A549 (cell line): ENCODE data around the gene CLEC2L. TPM values are rescaled to one million over a fixed set of nuclear protein-coding genes. Genes with fewer than 3 reads are reported as not detected.

Source experiments
- ATAC-seq, 2 experiments: fragments of 200-7000 bp in 1 of 2; fragments of >200 bp in 1 of 2; cut with Nextera tagmentation in 1 of 2; cut with Tn5 transposase in 1 of 2; 3 replicates each; pipeline versions ENCODE4 v1.8.0 to v1.9.1; 2018 to 2020; ENCODE audit warnings: mild to moderate bottlenecking in 1 of 2, moderate library complexity in 1 of 2
- CTCF ChIA-PET: fragments of 300-600 bp; sonication (Branson Sonifier 250); formaldehyde crosslinking; extraction: SDS; loops from one replicate; lab custom pipeline; 2021; ENCODE audit warnings: antibody characterized with exemption, inconsistent platforms; lab: Yijun Ruan, JAX
- POLR2A ChIA-PET: fragments of 350-600 bp; formaldehyde crosslinking; extraction: SDS; loops from one replicate; lab custom pipeline; 2021; ENCODE audit warnings: antibody characterized with exemption, inconsistent platforms; lab: Yijun Ruan, JAX
- DNase-seq, 2 experiments: peaks; one replicate each; pipeline versions ENCODE4 v3.0.0 to v3.0.0-alpha.2; 2011 to 2016; ENCODE audit warnings: low read depth in 1 of 2, low spot score in 1 of 2
- FAIRE-seq: peaks from 2 replicates; lab custom pipeline; 2011; peaks lifted over from hg19 to GRCh38; lab: Jason Lieb, UNC
- H3K27ac ChIP-seq, 2 experiments: fragments of >200 bp; sonication (Bioruptor Twin); formaldehyde crosslinking; 3 replicates each; pipeline ENCODE4 v1.5.1; 2016 to 2017
- H3K4me1 ChIP-seq: fragments of >200 bp; sonication (Bioruptor Twin); formaldehyde crosslinking; 3 replicates; pipeline ENCODE4 v1.6.1; 2016
- H3K4me2 ChIP-seq: fragments of >200 bp; sonication (Bioruptor Twin); formaldehyde crosslinking; 3 replicates; pipeline ENCODE4 v1.6.1; 2016
- H3K4me3 ChIP-seq: fragments of >200 bp; sonication (Bioruptor Twin); formaldehyde crosslinking; 3 replicates; pipeline ENCODE4 v1.5.1; 2016
- H3K9me3 ChIP-seq: fragments of >200 bp; sonication (Bioruptor Twin); formaldehyde crosslinking; 3 replicates; pipeline ENCODE4 v1.6.1; 2016
- CBX8 ChIP-seq: fragments of 200-600 bp; sonication (generic); IDR thresholded peaks from 2 replicates; pipeline ENCODE4 v1.6.1; 2016
- CHD4 ChIP-seq: fragments of 200-600 bp; sonication (generic); IDR thresholded peaks from 2 replicates; pipeline ENCODE4 v1.6.1; 2016; ENCODE audit warnings: antibody characterized with exemption, mild to moderate bottlenecking, borderline replicate concordance
- CTCF ChIP-seq: fragments of >200 bp; sonication (Bioruptor Twin); formaldehyde crosslinking; IDR thresholded peaks from 3 replicates; pipeline ENCODE4 v1.5.1; 2016
- ELK1 ChIP-seq: fragments of 150-350 bp; IDR thresholded peaks from 2 replicates; pipeline ENCODE4 v1.6.1; 2014; ENCODE audit warnings: low read depth, mild to moderate bottlenecking, low read length
- EP300 ChIP-seq, 2 experiments: fragments of >200 bp; sonication (Bioruptor Twin); formaldehyde crosslinking; IDR thresholded peaks; 2 replicates in 1 of 2; 3 replicates in 1 of 2; pipeline ENCODE4 v1.6.1; 2016 to 2017
- FOXS1 ChIP-seq: fragments of 250-450 bp; sonication (Bioruptor Pico); IDR thresholded peaks from 2 replicates; pipeline ENCODE4 v1.5.0; 2020; ENCODE audit warnings: mild to moderate bottlenecking, moderate library complexity
- GATA3 ChIP-seq: IDR thresholded peaks from 2 replicates; pipeline ENCODE4 v1.6.1; 2012; ENCODE audit warnings: borderline replicate concordance
- HDAC2 ChIP-seq: fragments of 200-600 bp; sonication (generic); IDR thresholded peaks from 2 replicates; pipeline ENCODE4 v1.6.1; 2016
- HOXA7 ChIP-seq: fragments of 250-450 bp; sonication (Bioruptor Pico); IDR thresholded peaks from 2 replicates; pipeline ENCODE4 v1.5.0; 2020; ENCODE audit warnings: mild to moderate bottlenecking, moderate library complexity
- HOXB13 ChIP-seq: fragments of 250-450 bp; sonication (Bioruptor Pico); IDR thresholded peaks from 2 replicates; pipeline ENCODE4 v1.5.0; 2020; ENCODE audit warnings: low read depth, mild to moderate bottlenecking, moderate library complexity
- JUN ChIP-seq, 2 experiments: fragments of >200 bp; sonication (Bioruptor Twin); formaldehyde crosslinking; IDR thresholded peaks; 2 replicates in 1 of 2; 3 replicates in 1 of 2; pipeline ENCODE4 v1.6.1; 2016 to 2017
- JUNB ChIP-seq: fragments of >200 bp; sonication (Bioruptor Twin); formaldehyde crosslinking; IDR thresholded peaks from 2 replicates; pipeline ENCODE4 v1.6.1; 2016
- MAZ ChIP-seq: fragments of 150-350 bp; IDR thresholded peaks from 2 replicates; pipeline ENCODE4 v1.6.1; 2014; ENCODE audit warnings: antibody characterized with exemption, low read depth, low read length, borderline replicate concordance
- NR3C1 ChIP-seq: fragments of >200 bp; sonication (Bioruptor Twin); formaldehyde crosslinking; IDR thresholded peaks from 3 replicates; pipeline ENCODE4 v1.6.1; 2017
- POLR2A ChIP-seq: IDR thresholded peaks from 2 replicates; pipeline ENCODE4 v1.6.1; 2012; ENCODE audit warnings: mild to moderate bottlenecking, low read length
- POLR2AphosphoS2 ChIP-seq: conservative IDR thresholded peaks from 2 replicates; pipeline ENCODE4 v1.6.1; 2012; ENCODE audit warnings: low read length, improper control_type of control experiment, inconsistent platforms
- RAD21 ChIP-seq, 2 experiments: fragments of >200 bp in 1 of 2; sonication (Bioruptor Twin) in 1 of 2; formaldehyde crosslinking in 1 of 2; IDR thresholded peaks in 1 of 2; conservative IDR thresholded peaks in 1 of 2; 2 replicates in 1 of 2; 3 replicates in 1 of 2; pipeline ENCODE4 v1.6.1; 2012 to 2018; ENCODE audit warnings: inconsistent platforms in 1 of 2
- RARB ChIP-seq: fragments of 250-450 bp; sonication (Bioruptor Pico); IDR thresholded peaks from 2 replicates; pipeline ENCODE4 v1.8.0; 2021; ENCODE audit warnings: mild to moderate bottlenecking, moderate library complexity
- RCOR1 ChIP-seq: fragments of 150-350 bp; IDR thresholded peaks from 2 replicates; pipeline ENCODE4 v1.6.1; 2014; ENCODE audit warnings: antibody characterized with exemption, low read length, low read depth
- RFX5 ChIP-seq: fragments of 450-650 bp; IDR thresholded peaks from 2 replicates; pipeline ENCODE4 v1.7.1; 2014; ENCODE audit warnings: antibody characterized with exemption, mild to moderate bottlenecking, moderate library complexity
- RNF2 ChIP-seq: fragments of 200-600 bp; sonication (generic); IDR thresholded peaks from 2 replicates; pipeline ENCODE4 v1.6.1; 2016; ENCODE audit warnings: low read depth, mild to moderate bottlenecking, antibody characterized with exemption, moderate library complexity, borderline replicate concordance
- TFCP2L1 ChIP-seq: fragments of 250-450 bp; sonication (Bioruptor Pico); IDR thresholded peaks from 2 replicates; pipeline ENCODE4 v1.5.0; 2021; ENCODE audit warnings: mild to moderate bottlenecking
- ZC3H11A ChIP-seq: fragments of 450-650 bp; IDR thresholded peaks from 2 replicates; pipeline ENCODE4 v1.6.1; 2014; ENCODE audit warnings: antibody characterized with exemption, mild to moderate bottlenecking
- ZSCAN20 ChIP-seq: fragments of 250-450 bp; sonication (Bioruptor Pico); IDR thresholded peaks from 2 replicates; pipeline ENCODE4 v1.8.0; 2022; ENCODE audit warnings: mild to moderate bottlenecking, moderate library complexity
- WGBS: methylation state at CpG from one replicate; pipeline ENCODE4 v1.1.6; 2017; ENCODE audit errors: missing lambda C conversion rate; 5-methylcytosine and 5-hydroxymethylcytosine counted together
- polyA plus RNA-seq, 4 experiments: library from polyadenylated mRNA; depleted of rRNA in 3 of 4; stranded (reverse); fragments of >200 nt; fragmentation: RNase III in 1 of 4; extraction: RNeasy Plus Mini Kit Qiagen cat#74134 plus additional on column Dnase treatment in 1 of 4; gene quantifications; 2 replicates in 3 of 4; 3 replicates in 1 of 4; pipeline ENCODE4 v1.2.3, GENCODE V29; 2011 to 2017

CLEC2L gene
- polyA plus RNA-seq, 2 of the 4 experiments (the other 2 are of a cell fraction): 0.28 TPM; not detected in 1

GRCh38 chr7:139566075-139566474 is 42.6 kb downstream of the CLEC2L start:
- Histone ChIP-seq H3K4me3 (no peak overlapping the region), H3K4me2 (no peak overlapping the region), H3K4me1 (no peaks in the 10 kb centered on the region), H3K27ac (no peak overlapping the region), H3K9me3 (no peaks in the 10 kb centered on the region)
- ATAC-seq (no peak), DNase-seq (no peak), FAIRE-seq (no peak)
- POLR2A ChIA-PET: no interaction called here
- 87% methylated on average over 6 of the region's 6 CpGs for WGBS
- CTCF ChIA-PET: no interaction called here
- no peak for TF ChIP-seq ZSCAN20 (CRISPR knock-in tag)
- TF ChIP-seq RARB (CRISPR knock-in tag): no peak
- no peak for TF ChIP-seq HOXA7 (CRISPR knock-in tag)
- no peak for TF ChIP-seq CBX8
- TF ChIP-seq MAZ: no peak
- TF ChIP-seq POLR2A: no peak
- no peak for TF ChIP-seq CHD4

GRCh38 chr7:139566736-139567646 is 43.5 kb downstream of the CLEC2L start:
- Histone ChIP-seq H3K9me3 (no peaks in the 10 kb centered on the region), H3K4me2 (no peak overlapping the region), H3K4me1 (no peaks in the 10 kb centered on the region), H3K27ac (no peak overlapping the region), H3K4me3 (no peak overlapping the region)
- TF ChIP-seq EP300 (IDR thresholded peaks at IDR 0.05) (no peak), HDAC2 (no peak), HOXB13 (no peak), CTCF (no peak), FOXS1 (CRISPR knock-in tag) (no peak), ELK1 (no peak), TFCP2L1 (CRISPR knock-in tag) (no peak), RAD21 (conservative IDR thresholded peaks at IDR 0.05 in 1 of 2, IDR thresholded peaks at IDR 0.05 in 1 of 2) (no peak), RCOR1 (no peak), ZC3H11A (no peak), RFX5 (no peak), JUNB (no peak), NR3C1 (no peak), POLR2AphosphoS2 (no peak), JUN (IDR thresholded peaks at IDR 0.05) (no peak), GATA3 (no peak), RNF2 (no peak), MAZ (no peak)
- DNase-seq (no peak), FAIRE-seq (no peak), ATAC-seq (no peak)
- 87% methylated on average over 15 of the region's 15 CpGs for WGBS
- POLR2A ChIA-PET: no interaction called here
- CTCF ChIA-PET: no interaction called here
